H9 (cell line): ENCODE data around the gene ZNF879. TPM values are rescaled to one million over a fixed set of nuclear protein-coding genes. Genes with fewer than 3 reads are reported as not detected.

Source experiments
- DNase-seq: peaks from one replicate; pipeline ENCODE4 v3.0.0-alpha.2; 2017
- H2AFZ ChIP-seq: one replicate; pipeline ENCODE4 v1.6.1; 2013; ENCODE audit warnings: mild to moderate bottlenecking, low read length, control low read depth, moderate library complexity
- H2AK5ac ChIP-seq: 2 replicates; pipeline ENCODE4 v1.6.1; 2013; ENCODE audit warnings: low read length, control low read depth, mixed read lengths; ENCODE audit not compliant: insufficient read length
- H2BK120ac ChIP-seq: one replicate; pipeline ENCODE4 v1.6.1; 2013; ENCODE audit warnings: low read depth, mild to moderate bottlenecking, low read length, control low read depth, inconsistent platforms; ENCODE audit not compliant: poor library complexity, severe bottlenecking
- H2BK12ac ChIP-seq: 2 replicates; pipeline ENCODE4 v1.6.1; 2013; ENCODE audit warnings: low read length, control low read depth, mixed read lengths, low read depth; ENCODE audit not compliant: insufficient read length
- H2BK15ac ChIP-seq: 2 replicates; pipeline ENCODE4 v1.6.1; 2013; ENCODE audit warnings: low read depth, low read length, control low read depth
- H2BK20ac ChIP-seq: one replicate; pipeline ENCODE4 v1.6.1; 2013; ENCODE audit warnings: low read depth, mild to moderate bottlenecking, low read length, control low read depth, inconsistent platforms; ENCODE audit not compliant: poor library complexity, severe bottlenecking
- H2BK5ac ChIP-seq: 2 replicates; pipeline ENCODE4 v1.6.1; 2013; ENCODE audit warnings: low read length, control low read depth, mixed read lengths; ENCODE audit not compliant: insufficient read length
- H3K14ac ChIP-seq: 2 replicates; pipeline ENCODE4 v1.6.1; 2013; ENCODE audit warnings: low read length, control low read depth; ENCODE audit not compliant: insufficient read depth
- H3K18ac ChIP-seq: 2 replicates; pipeline ENCODE4 v1.6.1; 2013; ENCODE audit warnings: low read depth, mild to moderate bottlenecking, mixed read lengths, low read length, control low read depth; ENCODE audit not compliant: insufficient read length
- H3K23ac ChIP-seq: 2 replicates; pipeline ENCODE4 v1.6.1; 2013; ENCODE audit warnings: low read length, control low read depth, mixed read lengths, low read depth; ENCODE audit not compliant: insufficient read length
- H3K23me2 ChIP-seq: 2 replicates; pipeline ENCODE4 v1.6.1; 2013; ENCODE audit warnings: low read depth, mild to moderate bottlenecking, mixed read lengths, low read length, control low read depth; ENCODE audit not compliant: insufficient read length, poor library complexity, severe bottlenecking
- H3K27ac ChIP-seq: 2 replicates; pipeline ENCODE4 v1.5.1; 2013; ENCODE audit warnings: low read length, control low read depth, mixed read lengths, low read depth; ENCODE audit not compliant: insufficient read length
- H3K27me3 ChIP-seq: 2 replicates; pipeline ENCODE4 v1.6.1; 2013; ENCODE audit warnings: low read length, control low read depth, inconsistent platforms; ENCODE audit not compliant: insufficient read depth
- H3K4ac ChIP-seq: 2 replicates; pipeline ENCODE4 v1.6.1; 2013; ENCODE audit warnings: low read depth, mild to moderate bottlenecking, control low read depth, inconsistent platforms, low read length, moderate library complexity
- H3K4me1 ChIP-seq: 2 replicates; pipeline ENCODE4 v1.6.1; 2013; ENCODE audit warnings: low read length, control low read depth, inconsistent platforms; ENCODE audit not compliant: insufficient read depth
- H3K4me2 ChIP-seq: 2 replicates; pipeline ENCODE4 v1.6.1; 2013; ENCODE audit warnings: low read length, control low read depth, mixed read lengths; ENCODE audit not compliant: insufficient read length, insufficient read depth
- H3K56ac ChIP-seq: 2 replicates; pipeline ENCODE4 v1.6.1; 2013; ENCODE audit warnings: low read depth, mild to moderate bottlenecking, mixed read lengths, low read length, control low read depth; ENCODE audit not compliant: insufficient read length
- H3K79me1 ChIP-seq: 2 replicates; pipeline ENCODE4 v1.6.1; 2013; ENCODE audit warnings: low read depth, mild to moderate bottlenecking, moderate library complexity, low read length, control low read depth, inconsistent platforms; ENCODE audit not compliant: insufficient read depth, poor library complexity, severe bottlenecking
- H3K79me2 ChIP-seq: 2 replicates; pipeline ENCODE4 v1.6.1; 2013; ENCODE audit warnings: low read length, control low read depth, inconsistent platforms; ENCODE audit not compliant: insufficient read depth
- H3K9ac ChIP-seq: 2 replicates; pipeline ENCODE4 v1.6.1; 2013; ENCODE audit warnings: low read length, control low read depth, mixed read lengths; ENCODE audit not compliant: insufficient read length; ENCODE audit errors: extremely low read depth
- H3K9me3 ChIP-seq: one replicate; pipeline ENCODE4 v1.6.1; 2013; ENCODE audit warnings: low read depth, low read length, inconsistent platforms; ENCODE audit not compliant: control insufficient read depth
- H3T11ph ChIP-seq: one replicate; pipeline ENCODE4 v1.6.1; 2013; ENCODE audit warnings: mild to moderate bottlenecking, low read length, control low read depth, inconsistent platforms
- H4K20me1 ChIP-seq: one replicate; pipeline ENCODE4 v1.6.1; 2013; ENCODE audit not compliant: control insufficient read depth, insufficient read length, insufficient read depth
- H4K5ac ChIP-seq: 2 replicates; pipeline ENCODE4 v1.6.1; 2013; ENCODE audit warnings: low read depth, mild to moderate bottlenecking, mixed read lengths, low read length, control low read depth; ENCODE audit not compliant: insufficient read length
- H4K8ac ChIP-seq: replicated peaks from 2 replicates; pipeline ENCODE4 v1.6.1; 2013; ENCODE audit warnings: low read length, control low read depth, mixed read lengths, low read depth; ENCODE audit not compliant: insufficient read length
- H4K91ac ChIP-seq: 2 replicates; pipeline ENCODE4 v1.6.1; 2013; ENCODE audit warnings: low read depth, mild to moderate bottlenecking, moderate library complexity, mixed read lengths, low read length, control low read depth; ENCODE audit not compliant: insufficient read length
- H3K27ac Mint-ChIP-seq, 3 experiments: 2 replicates in 2 of 3; 3 replicates in 1 of 3; pipeline ENCODE4 v1.8.0; 2020 to 2021; ENCODE audit warnings: mixed read lengths in 3 of 3, mild to moderate bottlenecking in 1 of 3, moderate library complexity in 1 of 3
- H3K27me3 Mint-ChIP-seq: 2 replicates; pipeline ENCODE4 v1.8.0; 2021; ENCODE audit warnings: low read depth, mild to moderate bottlenecking, moderate library complexity, mixed read lengths
- H3K36me3 Mint-ChIP-seq, 3 experiments: 2 replicates in 2 of 3; 3 replicates in 1 of 3; pipeline ENCODE4 v1.8.0; 2020 to 2021; ENCODE audit warnings: low read depth in 3 of 3, mixed read lengths in 3 of 3; ENCODE audit not compliant: insufficient read depth in 1 of 3
- H3K4me1 Mint-ChIP-seq, 2 experiments: 2 replicates each; pipeline ENCODE4 v1.8.0; 2020; ENCODE audit warnings: mixed read lengths in 2 of 2
- H3K4me3 Mint-ChIP-seq, 2 experiments: 2 replicates in 1 of 2; 3 replicates in 1 of 2; pipeline ENCODE4 v1.8.0; 2020 to 2021; ENCODE audit warnings: mild to moderate bottlenecking in 2 of 2, mixed read lengths in 2 of 2, moderate library complexity in 1 of 2
- H3K9me3 Mint-ChIP-seq, 2 experiments: 2 replicates in 1 of 2; 3 replicates in 1 of 2; pipeline ENCODE4 v1.8.0; 2020; ENCODE audit warnings: mild to moderate bottlenecking in 2 of 2, mixed read lengths in 2 of 2, moderate library complexity in 1 of 2
- CTCF ChIP-seq: fragments of 200-600 bp; sonication (generic); conservative IDR thresholded peaks from 3 replicates; pipeline ENCODE4 v1.8.0; 2021; ENCODE audit warnings: antibody characterized with exemption, mild to moderate bottlenecking
- WGBS: extraction: QIAGEN DNeasy Blood & Tissue Kit; methylation state at CpG from one replicate; pipeline ENCODE4 v1.1.7; 2013; ENCODE audit warnings: missing lambda C conversion rate, low lambda C conversion rate, mixed read lengths; ENCODE audit not compliant: insufficient read length; ENCODE audit errors: extremely low coverage; 5-methylcytosine and 5-hydroxymethylcytosine counted together
- total RNA-seq: library from RNA; stranded (reverse); gene quantifications from 2 replicates; pipeline ENCODE4 v1.2.1, GENCODE V29; 2021

ZNF879 gene
- total RNA-seq, 1 experiment from 2014 or later, result 5.4 TPM

- Histone ChIP-seq H2BK15ac (no peak overlapping the region), H4K20me1 (no peaks in the 10 kb centered on the region), H2AK5ac (no peak overlapping the region), H3K23me2 (no peaks in the 10 kb centered on the region), H2BK120ac (no peak overlapping the region), H3K4ac (no peak overlapping the region), H3K4me2 (no peak overlapping the region), H4K91ac (no peak overlapping the region), H4K8ac (no peak overlapping the region), H3T11ph (no peak overlapping the region), H3K4me1 (no peaks in the 10 kb centered on the region), H3K9ac (no peak overlapping the region), H2AFZ (peak overlapping the region; percentile 14), H3K18ac (no peak overlapping the region), H3K23ac (no peak overlapping the region), H3K79me1 (no peaks in the 10 kb centered on the region), H4K5ac (no peak overlapping the region), H3K9me3 (peaks cover 27% of the 10 kb centered on the region), H3K27me3 (no peaks in the 10 kb centered on the region), H3K56ac (no peak overlapping the region), H2BK12ac (no peak overlapping the region), H2BK20ac (no peak overlapping the region), H3K27ac (no peak overlapping the region), H3K14ac (no peak overlapping the region), H2BK5ac (no peak overlapping the region), H3K79me2 (no peaks in the 10 kb centered on the region)
- TF ChIP-seq CTCF, result no peak
- no peak overlapping the region for H3K27ac Mint-ChIP-seq
- H3K4me3 Mint-ChIP-seq, result no peak overlapping the region
- WGBS, result no CpG with 5 or more reads among the region's 2 CpGs
- no peaks in the 10 kb centered on the region for H3K4me1 Mint-ChIP-seq
- no peak for DNase-seq
- no peaks in the 10 kb centered on the region for H3K27me3 Mint-ChIP-seq
- peaks cover 82 to 88% of the 10 kb centered on the region in 2 experiments for H3K9me3 Mint-ChIP-seq
- H3K36me3 Mint-ChIP-seq, result peaks cover 0 to 22% (median 9%) of the 10 kb centered on the region in 3 experiments; a peak in 6 of 7 replicates
Observed at GRCh38 chr5:179044765-179045164, 21.2 kb downstream of the ZNF879 start.
